NT2/D1 (cell line): ENCODE results near the gene NR2E3.

Source experiments
- YY1 ChIP-seq: IDR thresholded peaks from 2 replicates; pipeline ENCODE4 v1.6.1; 2011; ENCODE audit not compliant: insufficient read length, insufficient read depth
- ZNF274 ChIP-seq: IDR thresholded peaks from 2 replicates; pipeline ENCODE4 v1.6.1; 2011; ENCODE audit warnings: mild to moderate bottlenecking, low read depth, low read length

DNA sequence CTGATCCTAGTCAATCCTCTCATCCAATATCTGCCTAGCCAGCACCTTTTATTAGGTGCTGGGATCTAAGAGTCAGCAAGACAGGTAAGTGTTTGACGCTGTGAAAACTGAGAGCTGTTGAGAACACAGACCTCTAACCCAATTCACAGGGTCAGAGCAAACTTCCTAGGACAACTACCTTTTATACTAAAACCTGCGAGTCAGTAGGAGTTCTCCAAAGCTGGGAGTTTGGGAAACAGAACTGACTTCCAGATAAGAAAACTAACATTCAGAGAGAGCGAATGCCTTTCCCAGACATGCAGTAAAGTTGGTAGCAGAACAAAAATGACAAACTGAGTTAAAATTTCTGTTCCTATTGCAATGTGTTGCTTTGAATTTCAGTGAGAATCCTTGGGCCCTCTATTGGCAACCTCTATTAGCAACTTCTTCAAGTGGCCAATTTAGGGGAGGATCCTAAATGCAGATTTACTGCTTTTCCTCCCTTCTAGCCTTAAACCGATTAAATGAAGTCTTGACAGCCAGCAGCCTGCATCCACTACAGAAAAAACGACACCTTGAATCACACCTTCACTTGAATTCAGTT is 11.3 kb downstream of the NR2E3 start:
- TF ChIP-seq YY1 (no peak), ZNF274 (peak; percentile 90)
